Liver (tissue), 9 donors: ENCODE data around the gene ADRA2A. TPM values are rescaled to one million over a fixed set of nuclear protein-coding genes. Genes with fewer than 3 reads are reported as not detected.

Experiments
- DNase-seq: peaks from one replicate; pipeline ENCODE4 v3.0.0-alpha.2; 2017; ENCODE audit warnings: low spot score
- H3K27ac ChIP-seq, 2 donors: one replicate each; pipeline ENCODE4 v1.7.0; 2013; ENCODE audit warnings: inconsistent platforms in 2 of 2, low read length in 2 of 2, control low read depth in 1 of 2, low read depth in 1 of 2, mild to moderate bottlenecking in 1 of 2
- H3K27me3 ChIP-seq, 4 donors: one replicate each; pipeline versions ENCODE4 v1.6.1 to v1.7.0; 2013; ENCODE audit warnings: low read length in 3 of 4, inconsistent platforms in 1 of 4, mild to moderate bottlenecking in 1 of 4, moderate library complexity in 1 of 4; ENCODE audit not compliant: control insufficient read depth in 4 of 4, insufficient read depth in 4 of 4
- H3K36me3 ChIP-seq, 4 donors: one replicate each; pipeline versions ENCODE4 v1.6.1 to v1.7.0; 2013; ENCODE audit warnings: low read length in 3 of 4, mild to moderate bottlenecking in 3 of 4, low read depth in 1 of 4, moderate library complexity in 1 of 4; ENCODE audit not compliant: control insufficient read depth in 4 of 4, insufficient read depth in 3 of 4
- H3K4me1 ChIP-seq, 4 donors: one replicate each; pipeline versions ENCODE4 v1.6.1 to v1.7.0; 2013; ENCODE audit warnings: low read length in 3 of 4, mild to moderate bottlenecking in 3 of 4, moderate library complexity in 1 of 4; ENCODE audit not compliant: control insufficient read depth in 4 of 4, insufficient read depth in 4 of 4
- H3K4me3 ChIP-seq, 3 donors: one replicate each; pipeline versions ENCODE4 v1.6.1 to v1.7.0; 2013; ENCODE audit warnings: low read length in 3 of 3, control low read depth in 1 of 3, low read depth in 1 of 3, mild to moderate bottlenecking in 1 of 3
- H3K9ac ChIP-seq, 2 donors: one replicate each; pipeline ENCODE4 v1.7.0; 2013; ENCODE audit warnings: low read length in 2 of 2, mild to moderate bottlenecking in 2 of 2, moderate library complexity in 2 of 2, control low read depth in 1 of 2, low read depth in 1 of 2
- H3K9me3 ChIP-seq, 4 donors: one replicate each; pipeline versions ENCODE4 v1.6.1 to v1.7.0; 2013; ENCODE audit warnings: low read length in 3 of 4; ENCODE audit not compliant: control insufficient read depth in 4 of 4
- EGR1 ChIP-seq, 2 donors: IDR thresholded peaks; 2 replicates each; pipeline ENCODE4 v1.6.1; 2016 to 2018; ENCODE audit warnings: antibody characterized with exemption in 2 of 2, low read depth in 2 of 2
- FOXA1 ChIP-seq: IDR thresholded peaks from 2 replicates; pipeline ENCODE4 v1.6.1; 2016; ENCODE audit warnings: antibody characterized with exemption
- FOXA2 ChIP-seq: IDR thresholded peaks from 2 replicates; pipeline ENCODE4 v1.6.1; 2016; ENCODE audit warnings: antibody characterized with exemption
- GABPA ChIP-seq, 2 donors: IDR thresholded peaks in 1 of 2; conservative IDR thresholded peaks in 1 of 2; 2 replicates each; pipeline ENCODE4 v1.6.1; 2016; ENCODE audit warnings: antibody characterized with exemption in 2 of 2, mild to moderate bottlenecking in 1 of 2, moderate library complexity in 1 of 2
- HNF4A ChIP-seq, 2 donors: conservative IDR thresholded peaks; 2 replicates each; pipeline ENCODE4 v1.6.1; 2016; ENCODE audit warnings: antibody characterized with exemption in 2 of 2, mild to moderate bottlenecking in 2 of 2
- HNF4G ChIP-seq: IDR thresholded peaks from 2 replicates; pipeline ENCODE4 v1.6.1; 2016; ENCODE audit warnings: antibody characterized with exemption
- JUND ChIP-seq, 2 donors: IDR thresholded peaks; 2 replicates each; pipeline ENCODE4 v1.6.1; 2016; ENCODE audit warnings: antibody characterized with exemption in 2 of 2
- RAD21 ChIP-seq, 2 donors: IDR thresholded peaks; 2 replicates each; pipeline ENCODE4 v1.6.1; 2016; ENCODE audit warnings: antibody characterized with exemption in 2 of 2, mild to moderate bottlenecking in 2 of 2
- RXRA ChIP-seq, 2 donors: IDR thresholded peaks; 2 replicates each; pipeline ENCODE4 v1.6.1; 2017 to 2018; ENCODE audit warnings: antibody characterized with exemption in 2 of 2, mild to moderate bottlenecking in 1 of 2
- SP1 ChIP-seq: IDR thresholded peaks from 2 replicates; pipeline ENCODE4 v1.6.1; 2018; ENCODE audit warnings: antibody characterized with exemption, mild to moderate bottlenecking
- YY1 ChIP-seq: IDR thresholded peaks from 2 replicates; pipeline ENCODE4 v1.6.1; 2016; ENCODE audit warnings: antibody characterized with exemption, mild to moderate bottlenecking
- WGBS: extraction: QIAGEN DNeasy Blood & Tissue Kit; methylation state at CpG from one replicate; pipeline ENCODE4 v1.1.7; 2013; 5-methylcytosine and 5-hydroxymethylcytosine counted together
- polyA plus RNA-seq, 2 donors: library from polyadenylated mRNA; stranded (reverse) in 1 of 2; unstranded in 1 of 2; fragments of 200-250 nt in 1 of 2; fragments of >200 nt in 1 of 2; fragmentation: Nextera tagmentation in 1 of 2; extraction: Ambion mirVana in 1 of 2; gene quantifications; one replicate each; pipeline versions ENCODE4 v1.2.1 to v1.2.3, GENCODE V29; 2013 to 2015
- total RNA-seq, 2 donors: library from RNA; depleted of rRNA; stranded (reverse); fragments of >200 nt; gene quantifications; one replicate each; pipeline ENCODE4 v1.2.3, GENCODE V29; 2014
- TF ChIP-seq, protein P1 (sequence below): fragments of 150-350 bp; IDR thresholded peaks from 2 replicates; pipeline ENCODE4 v1.5.1; 2017; ENCODE audit warnings: improper control_type of control experiment, low read depth, low read length; ENCODE audit not compliant: missing input control
- TF ChIP-seq, protein P2 (sequence below): IDR thresholded peaks from 2 replicates; pipeline ENCODE4 v1.6.1; 2016; ENCODE audit warnings: antibody characterized with exemption
- TF ChIP-seq, protein P3 (sequence below): IDR thresholded peaks from 2 replicates; pipeline ENCODE4 v1.6.1; 2016; ENCODE audit warnings: antibody characterized with exemption
- TF ChIP-seq, protein P4 (sequence below): IDR thresholded peaks from 2 replicates; pipeline ENCODE4 v1.6.1; 2016; ENCODE audit warnings: antibody characterized with exemption, mild to moderate bottlenecking
- donor health status: healthy.
- donor health status: healthy.
- donor health status: healthy.
- donor health status: healthy.
- donor health status: healthy.

The ADRA2A gene
- total and polyA plus RNA-seq, 4 donors, result 0.15 to 0.50 (median 0.33) TPM

DNA sequence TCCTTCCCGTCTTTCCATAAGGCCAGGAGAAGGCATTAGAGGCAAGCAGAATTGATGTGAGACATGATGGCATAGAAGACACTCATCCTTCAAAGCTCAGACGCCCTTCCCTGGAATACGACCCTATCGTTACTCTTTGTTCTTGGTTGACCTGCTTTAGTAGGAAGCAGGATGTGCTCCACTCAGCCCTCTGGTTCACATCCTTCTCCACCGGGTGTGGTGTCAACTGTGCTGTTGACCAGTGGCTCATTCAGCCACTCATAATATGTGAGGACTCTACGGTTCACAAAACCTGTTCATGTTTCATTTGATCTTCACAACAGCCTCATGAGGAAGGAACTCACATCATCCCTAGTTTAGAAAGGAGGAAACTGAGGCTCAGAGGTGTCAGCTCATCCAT, 47.1 kb downstream of the ADRA2A start:
- H3K4me3 ChIP-seq, result no peak overlapping the region
- no peak overlapping the region for H3K9ac ChIP-seq
- H3K36me3 ChIP-seq, result no peaks in the 10 kb centered on the region
- no peak for DNase-seq
- H3K4me1 ChIP-seq, result no peaks in the 10 kb centered on the region
- no peak overlapping the region for H3K27ac ChIP-seq
- no peaks in the 10 kb centered on the region for H3K9me3 ChIP-seq
- TF ChIP-seq EGR1 (IDR thresholded peaks at IDR 0.05; ENCODE audit: low read depth in 2 of 2), result no peak
- no peak for TF ChIP-seq HNF4A (conservative IDR thresholded peaks at IDR 0.05)
- TF ChIP-seq GABPA (IDR thresholded peaks at IDR 0.05 in 1 of 2, conservative IDR thresholded peaks at IDR 0.05 in 1 of 2), result no peak
- no peak for TF ChIP-seq RAD21 (IDR thresholded peaks at IDR 0.05)
- no peak for TF ChIP-seq FOXA1
- TF ChIP-seq, protein P1, sequence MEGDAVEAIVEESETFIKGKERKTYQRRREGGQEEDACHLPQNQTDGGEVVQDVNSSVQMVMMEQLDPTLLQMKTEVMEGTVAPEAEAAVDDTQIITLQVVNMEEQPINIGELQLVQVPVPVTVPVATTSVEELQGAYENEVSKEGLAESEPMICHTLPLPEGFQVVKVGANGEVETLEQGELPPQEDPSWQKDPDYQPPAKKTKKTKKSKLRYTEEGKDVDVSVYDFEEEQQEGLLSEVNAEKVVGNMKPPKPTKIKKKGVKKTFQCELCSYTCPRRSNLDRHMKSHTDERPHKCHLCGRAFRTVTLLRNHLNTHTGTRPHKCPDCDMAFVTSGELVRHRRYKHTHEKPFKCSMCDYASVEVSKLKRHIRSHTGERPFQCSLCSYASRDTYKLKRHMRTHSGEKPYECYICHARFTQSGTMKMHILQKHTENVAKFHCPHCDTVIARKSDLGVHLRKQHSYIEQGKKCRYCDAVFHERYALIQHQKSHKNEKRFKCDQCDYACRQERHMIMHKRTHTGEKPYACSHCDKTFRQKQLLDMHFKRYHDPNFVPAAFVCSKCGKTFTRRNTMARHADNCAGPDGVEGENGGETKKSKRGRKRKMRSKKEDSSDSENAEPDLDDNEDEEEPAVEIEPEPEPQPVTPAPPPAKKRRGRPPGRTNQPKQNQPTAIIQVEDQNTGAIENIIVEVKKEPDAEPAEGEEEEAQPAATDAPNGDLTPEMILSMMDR, result no peak
- TF ChIP-seq, protein P2, sequence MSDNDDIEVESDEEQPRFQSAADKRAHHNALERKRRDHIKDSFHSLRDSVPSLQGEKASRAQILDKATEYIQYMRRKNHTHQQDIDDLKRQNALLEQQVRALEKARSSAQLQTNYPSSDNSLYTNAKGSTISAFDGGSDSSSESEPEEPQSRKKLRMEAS, result no peak
- no peak for TF ChIP-seq SP1
- TF ChIP-seq FOXA2, result no peak
- TF ChIP-seq YY1, result no peak
- TF ChIP-seq, protein P3, sequence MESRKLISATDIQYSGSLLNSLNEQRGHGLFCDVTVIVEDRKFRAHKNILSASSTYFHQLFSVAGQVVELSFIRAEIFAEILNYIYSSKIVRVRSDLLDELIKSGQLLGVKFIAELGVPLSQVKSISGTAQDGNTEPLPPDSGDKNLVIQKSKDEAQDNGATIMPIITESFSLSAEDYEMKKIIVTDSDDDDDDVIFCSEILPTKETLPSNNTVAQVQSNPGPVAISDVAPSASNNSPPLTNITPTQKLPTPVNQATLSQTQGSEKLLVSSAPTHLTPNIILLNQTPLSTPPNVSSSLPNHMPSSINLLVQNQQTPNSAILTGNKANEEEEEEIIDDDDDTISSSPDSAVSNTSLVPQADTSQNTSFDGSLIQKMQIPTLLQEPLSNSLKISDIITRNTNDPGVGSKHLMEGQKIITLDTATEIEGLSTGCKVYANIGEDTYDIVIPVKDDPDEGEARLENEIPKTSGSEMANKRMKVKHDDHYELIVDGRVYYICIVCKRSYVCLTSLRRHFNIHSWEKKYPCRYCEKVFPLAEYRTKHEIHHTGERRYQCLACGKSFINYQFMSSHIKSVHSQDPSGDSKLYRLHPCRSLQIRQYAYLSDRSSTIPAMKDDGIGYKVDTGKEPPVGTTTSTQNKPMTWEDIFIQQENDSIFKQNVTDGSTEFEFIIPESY, result no peak
- 85% methylated on average over 6 of the region's 6 CpGs for WGBS
- peaks cover 0 to 4% (median 0%) of the 10 kb centered on the region in 4 donors for H3K27me3 ChIP-seq

DNA sequence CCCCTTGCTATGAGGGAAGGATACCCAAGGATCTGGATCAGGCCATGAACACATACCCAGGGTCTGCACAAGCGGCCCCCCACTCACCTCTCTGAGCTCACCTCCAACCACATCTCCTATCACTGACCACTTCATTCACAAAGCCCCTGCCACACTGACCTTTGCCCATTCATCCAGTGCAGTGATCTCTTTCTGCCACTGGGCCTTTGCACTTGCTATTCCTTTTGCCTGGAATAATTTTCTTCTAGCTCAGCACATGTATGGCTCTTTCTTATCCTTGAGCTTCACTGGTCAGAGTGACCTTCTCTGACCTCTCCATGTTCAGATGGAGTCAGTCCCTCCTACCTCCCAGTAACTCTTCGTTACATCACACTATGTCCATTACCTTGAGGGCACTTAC, 48.3 kb downstream of the ADRA2A start:
- no peaks in the 10 kb centered on the region for H3K9me3 ChIP-seq
- no peak overlapping the region for H3K4me3 ChIP-seq
- H3K27me3 ChIP-seq, result peaks cover 0 to 4% (median 0%) of the 10 kb centered on the region in 4 donors
- 84% methylated on average over 2 of the region's 2 CpGs for WGBS
- no peak for DNase-seq
- no peak overlapping the region for H3K9ac ChIP-seq
- H3K27ac ChIP-seq, result no peak overlapping the region
- no peaks in the 10 kb centered on the region for H3K4me1 ChIP-seq
- H3K36me3 ChIP-seq, result no peaks in the 10 kb centered on the region
- TF ChIP-seq, protein P4, sequence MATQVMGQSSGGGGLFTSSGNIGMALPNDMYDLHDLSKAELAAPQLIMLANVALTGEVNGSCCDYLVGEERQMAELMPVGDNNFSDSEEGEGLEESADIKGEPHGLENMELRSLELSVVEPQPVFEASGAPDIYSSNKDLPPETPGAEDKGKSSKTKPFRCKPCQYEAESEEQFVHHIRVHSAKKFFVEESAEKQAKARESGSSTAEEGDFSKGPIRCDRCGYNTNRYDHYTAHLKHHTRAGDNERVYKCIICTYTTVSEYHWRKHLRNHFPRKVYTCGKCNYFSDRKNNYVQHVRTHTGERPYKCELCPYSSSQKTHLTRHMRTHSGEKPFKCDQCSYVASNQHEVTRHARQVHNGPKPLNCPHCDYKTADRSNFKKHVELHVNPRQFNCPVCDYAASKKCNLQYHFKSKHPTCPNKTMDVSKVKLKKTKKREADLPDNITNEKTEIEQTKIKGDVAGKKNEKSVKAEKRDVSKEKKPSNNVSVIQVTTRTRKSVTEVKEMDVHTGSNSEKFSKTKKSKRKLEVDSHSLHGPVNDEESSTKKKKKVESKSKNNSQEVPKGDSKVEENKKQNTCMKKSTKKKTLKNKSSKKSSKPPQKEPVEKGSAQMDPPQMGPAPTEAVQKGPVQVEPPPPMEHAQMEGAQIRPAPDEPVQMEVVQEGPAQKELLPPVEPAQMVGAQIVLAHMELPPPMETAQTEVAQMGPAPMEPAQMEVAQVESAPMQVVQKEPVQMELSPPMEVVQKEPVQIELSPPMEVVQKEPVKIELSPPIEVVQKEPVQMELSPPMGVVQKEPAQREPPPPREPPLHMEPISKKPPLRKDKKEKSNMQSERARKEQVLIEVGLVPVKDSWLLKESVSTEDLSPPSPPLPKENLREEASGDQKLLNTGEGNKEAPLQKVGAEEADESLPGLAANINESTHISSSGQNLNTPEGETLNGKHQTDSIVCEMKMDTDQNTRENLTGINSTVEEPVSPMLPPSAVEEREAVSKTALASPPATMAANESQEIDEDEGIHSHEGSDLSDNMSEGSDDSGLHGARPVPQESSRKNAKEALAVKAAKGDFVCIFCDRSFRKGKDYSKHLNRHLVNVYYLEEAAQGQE, result no peak
- TF ChIP-seq FOXA2 (no peak), HNF4G (no peak), HNF4A (conservative IDR thresholded peaks at IDR 0.05) (no peak), YY1 (no peak), SP1 (no peak), EGR1 (IDR thresholded peaks at IDR 0.05; ENCODE audit: low read depth in 2 of 2) (no peak), GABPA (IDR thresholded peaks at IDR 0.05 in 1 of 2, conservative IDR thresholded peaks at IDR 0.05 in 1 of 2) (no peak), RXRA (IDR thresholded peaks at IDR 0.05) (no peak), RAD21 (IDR thresholded peaks at IDR 0.05) (no peak), FOXA1 (no peak), JUND (IDR thresholded peaks at IDR 0.05) (no peak)
- TF ChIP-seq, protein P2, result no peak
- TF ChIP-seq, protein P3, result no peak
